Choroid plexus epithelial cell (primary cell): ENCODE measurements around the gene FUT3.
A peak's percentile ranks its signal among the peaks of the same experiment; 100 is the strongest.

Experiments
- DNase-seq: peaks from one replicate; pipeline ENCODE4 v3.0.0-alpha.2; 2010; ENCODE audit warnings: low read depth
- H3K4me3 ChIP-seq: 2 replicates; pipeline ENCODE4 v1.5.1; 2011; ENCODE audit warnings: low read depth, mild to moderate bottlenecking, control low read depth, low read length, moderate library complexity
- CTCF ChIP-seq: conservative IDR thresholded peaks from 2 replicates; pipeline ENCODE4 v1.5.1; 2011; ENCODE audit warnings: low read depth, mild to moderate bottlenecking, control low read depth, inconsistent platforms, low read length, moderate library complexity

The FUT3 gene

DNA sequence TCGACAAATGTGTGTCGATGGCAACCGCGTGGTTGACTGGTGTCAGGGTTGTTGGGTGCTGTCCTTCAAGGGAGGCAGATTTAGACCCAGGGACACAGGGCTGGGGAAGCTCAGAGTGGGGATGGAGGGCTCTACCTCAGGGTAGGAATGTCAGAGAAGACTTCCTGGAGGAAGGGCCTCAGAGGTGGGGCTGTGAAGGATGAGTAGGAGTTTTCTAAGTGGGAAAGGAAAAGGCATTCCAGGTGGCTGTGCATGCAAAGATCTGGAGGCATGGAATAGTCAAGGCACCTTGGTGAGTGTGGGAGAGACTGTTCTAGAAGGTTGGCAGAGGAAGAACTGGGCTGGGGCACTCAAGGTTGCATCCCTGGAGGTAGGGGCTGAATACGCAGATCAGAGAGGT, 44.3 kb downstream of the FUT3 start:
- no peak for TF ChIP-seq CTCF
- H3K4me3 ChIP-seq = no peak overlapping the region
- DNase-seq = no peak

- H3K4me3 ChIP-seq = no peak overlapping the region
- DNase-seq = no peak
- TF ChIP-seq CTCF = no peak
Measured at GRCh38 chr19:5806133-5806489, 45.1 kb downstream of the FUT3 start.

GRCh38 chr19:5805462-5806132, 45.7 kb downstream of the FUT3 start:
- TF ChIP-seq CTCF = peak; percentile 79
- H3K4me3 ChIP-seq = peak overlapping the region; percentile 28
- peak; percentile 55 for DNase-seq

DNA sequence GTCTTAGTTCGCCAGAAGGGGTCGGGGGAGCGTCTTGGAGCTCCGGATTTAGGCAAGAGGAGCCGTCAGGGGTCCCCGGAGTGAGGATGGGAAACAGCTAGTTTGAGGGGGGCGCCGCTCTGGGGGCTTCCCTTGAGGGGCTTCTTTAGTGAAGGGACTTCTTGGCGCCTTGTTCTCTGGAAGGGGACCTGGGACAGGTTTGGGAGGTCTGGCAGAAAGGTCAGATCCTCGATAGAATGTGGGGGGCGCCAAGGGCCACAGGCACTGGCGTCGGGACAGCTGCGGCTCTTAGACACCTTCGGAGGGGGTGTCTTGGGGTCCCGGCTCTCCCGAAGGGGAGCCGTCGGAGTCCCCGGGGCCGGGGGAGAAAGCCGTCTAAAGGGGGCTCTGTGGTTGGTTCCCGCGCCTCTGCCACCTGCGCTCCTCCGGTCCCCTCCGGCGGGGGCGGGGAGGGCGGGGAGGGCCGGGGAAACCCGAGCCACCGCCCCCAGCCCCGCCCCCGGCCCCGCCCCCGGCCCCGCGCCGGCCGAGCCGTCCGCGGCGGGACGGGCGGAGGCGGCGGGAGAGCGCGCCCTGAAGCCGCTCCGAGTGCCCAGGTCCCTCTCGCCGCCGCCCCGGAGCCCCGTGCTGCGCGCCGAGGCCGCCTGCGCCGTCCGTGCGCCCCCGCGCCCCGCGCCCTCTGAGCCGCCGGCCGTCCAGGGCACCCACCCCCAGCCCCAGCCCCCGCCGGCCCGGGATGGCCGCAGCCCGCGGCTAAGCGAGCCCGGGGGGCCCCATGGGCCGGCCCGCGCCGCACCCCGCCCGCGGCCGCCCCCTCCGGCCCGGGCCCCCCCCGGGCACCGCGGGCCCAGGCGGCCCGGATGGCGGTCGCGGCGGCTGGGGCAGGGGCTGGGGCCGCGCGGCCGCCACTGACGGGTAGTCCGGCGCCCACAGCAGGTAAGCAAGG, 46.5 kb downstream of the FUT3 start, which contains the start of gene NRTN:
NRTN (plus strand) TSS at position 552 of the 946 bp plus-strand sequence. CDS start 19,099 bp downstream, outside the sequence.
- no peak for TF ChIP-seq CTCF
- H3K4me3 ChIP-seq = peak within 1 kb of the TSS; percentile 44
- DNase-seq = no peak

- DNase-seq = peak; percentile 91
- H3K4me3 ChIP-seq = peak overlapping the region; percentile 44
- TF ChIP-seq CTCF = peak; percentile 86
Measured at GRCh38 chr19:5803752-5804515, 47.3 kb downstream of the FUT3 start.

- DNase-seq = no peak
- H3K4me3 ChIP-seq = peak overlapping the region; percentile 44
- no peak for TF ChIP-seq CTCF
Measured at GRCh38 chr19:5803441-5803751, 47.9 kb downstream of the FUT3 start.
